ENCODE data around the gene TMEM9. TPM values are rescaled to one million over a fixed set of nuclear protein-coding genes. Genes with fewer than 3 reads are reported as not detected.

Gene TMEM9
- total RNA-seq, 1 donor from 2014 or later: 25.0 TPM

- DNase-seq (ENCODE audit: low spot score): no peak
- intact Hi-C loops (cut with DNase I): no loop called here
These were observed 60.7 kb downstream of the TMEM9 start for GRCh38 chr1:201093561-201093960.

- DNase-seq (ENCODE audit: low spot score): no peak
- intact Hi-C loops (cut with DNase I): no loop called here
These were observed 61.5 kb downstream of the TMEM9 start for GRCh38 chr1:201092738-201093137.

GRCh38 chr1:201091256-201091655, 63.0 kb downstream of the TMEM9 start:
- no peak for DNase-seq (ENCODE audit: low spot score)
- intact Hi-C loops (cut with DNase I): no loop called here

GRCh38 chr1:201090541-201090940, 63.7 kb downstream of the TMEM9 start:
- intact Hi-C loops (cut with DNase I): no loop called here
- no peak for DNase-seq (ENCODE audit: low spot score)

GRCh38 chr1:201089596-201089995, 64.7 kb downstream of the TMEM9 start:
- DNase-seq (ENCODE audit: low spot score): no peak
- intact Hi-C loops (cut with DNase I): loop anchor here (10.0 kb wide), 1 partner anchor 135 kb away; no protein-coding TSS in a partner anchor

- intact Hi-C loops (cut with DNase I): loop anchor here (10.0 kb wide), 1 partner anchor 136 kb away; no protein-coding TSS in a partner anchor
- no peak for DNase-seq (ENCODE audit: low spot score)
These were observed 65.3 kb downstream of the TMEM9 start for GRCh38 chr1:201088901-201089525.

- intact Hi-C loops (cut with DNase I): loop anchor here (10.0 kb wide), 1 partner anchor 136 kb away; no protein-coding TSS in a partner anchor
- no peak for DNase-seq (ENCODE audit: low spot score)
These were observed 65.9 kb downstream of the TMEM9 start for GRCh38 chr1:201088395-201088794.

GRCh38 chr1:201085902-201086735, 68.2 kb downstream of the TMEM9 start:
- DNase-seq (ENCODE audit: low spot score): no peak
- intact Hi-C loops (cut with DNase I): loop anchor here (10.0 kb wide), 1 partner anchor 139 kb away; no protein-coding TSS in a partner anchor

Other genes starting within 250 kb of the TMEM9 start
- 0.73 TPM for gene KIF21B, start 130.8 kb downstream of the TMEM9 start, total RNA-seq
- 0.19 TPM for gene CACNA1S, start 42.0 kb downstream of the TMEM9 start, total RNA-seq
- gene ASCL5, start 27.3 kb downstream of the TMEM9 start, total RNA-seq: not detected
- gene IGFN1, start 36.4 kb upstream of the TMEM9 start, total RNA-seq: 0.05 TPM
- 0.16 TPM for gene PKP1, start 129.0 kb upstream of the TMEM9 start, total RNA-seq
- gene TNNT2, start 223.2 kb upstream of the TMEM9 start, total RNA-seq: 8,017 TPM
- gene LAD1, start 244.8 kb upstream of the TMEM9 start, total RNA-seq: 12.4 TPM

All from cardiac septum (tissue), 1 donor.